ENCODE data around the gene PARD3B.

PARD3B gene

DNA sequence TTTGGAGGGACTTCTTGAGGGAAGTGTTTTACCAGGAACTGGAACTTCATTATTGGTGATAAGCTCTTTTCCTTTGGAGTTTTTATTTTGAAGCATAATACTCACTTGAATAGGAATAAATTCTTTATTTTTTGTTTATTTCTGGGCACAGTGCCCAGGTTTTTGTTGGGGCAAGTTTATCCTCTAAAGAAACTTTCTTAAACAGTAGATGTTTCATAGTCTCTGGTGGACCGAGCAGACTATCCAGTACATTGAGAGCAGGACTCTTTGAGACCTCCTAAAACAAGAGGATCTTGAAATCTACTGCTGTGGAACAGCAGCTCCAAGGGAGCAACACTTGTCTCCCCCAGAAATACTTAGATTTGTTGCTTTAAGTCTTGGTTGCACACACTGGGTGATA is 109.4 kb downstream of the PARD3B start:
- DNase-seq (ENCODE audit: low read depth in 3 of 3, low spot score in 1 of 3), result no peak

DNA sequence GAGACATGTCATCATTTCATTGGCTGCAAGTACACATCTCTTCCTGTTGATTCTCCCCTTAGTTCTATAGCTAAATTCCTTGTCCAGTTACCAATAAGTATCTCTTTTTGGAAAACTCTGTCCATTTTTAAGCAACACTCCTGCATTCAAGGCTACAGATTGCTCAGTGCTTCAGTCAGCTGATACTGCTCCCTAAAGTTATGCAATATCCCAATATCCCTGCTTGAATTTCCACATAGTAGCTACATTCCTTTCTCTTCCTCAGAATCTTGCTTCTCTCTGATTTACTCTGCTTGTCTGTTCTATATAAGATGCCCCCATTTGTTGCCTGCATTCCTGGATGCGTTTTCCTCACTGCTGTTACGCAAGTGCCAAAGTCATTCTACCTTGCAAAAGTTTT is 109.8 kb downstream of the PARD3B start:
- DNase-seq (ENCODE audit: low read depth in 3 of 3, low spot score in 1 of 3), result no peak

DNA sequence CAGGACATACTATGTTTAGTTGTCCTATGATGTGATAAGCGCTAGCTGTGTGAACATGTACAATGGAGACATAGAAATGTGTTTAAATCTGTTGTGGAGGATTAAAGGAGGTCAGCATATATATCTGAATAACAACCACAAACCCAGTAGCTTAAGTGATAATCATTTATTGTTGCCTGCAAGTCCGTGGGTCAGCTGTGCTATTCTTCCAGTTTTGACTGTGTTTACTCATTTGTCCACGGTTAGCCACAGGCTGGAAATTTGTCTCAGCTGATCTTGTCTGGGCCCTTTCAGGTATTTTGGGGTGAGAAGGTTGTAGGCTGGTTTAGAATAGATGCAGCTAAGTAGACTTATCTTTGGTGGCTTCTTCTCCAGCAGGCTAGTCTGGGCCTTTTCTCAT is 110.4 kb downstream of the PARD3B start:
- DNase-seq (ENCODE audit: low read depth in 3 of 3, low spot score in 1 of 3), result no peak

DNA sequence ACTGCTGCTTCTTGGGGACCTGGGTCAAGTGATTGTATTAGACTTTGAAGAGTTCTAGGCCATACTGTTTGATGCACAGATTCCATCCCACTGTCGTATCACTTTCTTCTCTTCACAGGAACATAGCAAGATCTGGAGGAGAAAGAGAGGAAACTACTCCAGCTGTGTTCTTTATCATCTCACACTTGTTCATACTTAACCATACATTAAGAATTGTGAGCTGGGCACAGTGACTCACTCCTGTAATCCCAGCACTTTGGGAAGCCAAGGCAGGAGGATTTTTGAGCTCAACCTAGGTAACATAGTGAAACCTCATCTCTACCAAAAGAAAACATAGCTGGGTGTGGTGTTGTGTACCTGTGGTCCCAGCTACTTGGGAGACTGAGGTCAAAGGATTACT is 111.7 kb downstream of the PARD3B start:
- DNase-seq (ENCODE audit: low read depth in 3 of 3, low spot score in 1 of 3), result no peak

DNA sequence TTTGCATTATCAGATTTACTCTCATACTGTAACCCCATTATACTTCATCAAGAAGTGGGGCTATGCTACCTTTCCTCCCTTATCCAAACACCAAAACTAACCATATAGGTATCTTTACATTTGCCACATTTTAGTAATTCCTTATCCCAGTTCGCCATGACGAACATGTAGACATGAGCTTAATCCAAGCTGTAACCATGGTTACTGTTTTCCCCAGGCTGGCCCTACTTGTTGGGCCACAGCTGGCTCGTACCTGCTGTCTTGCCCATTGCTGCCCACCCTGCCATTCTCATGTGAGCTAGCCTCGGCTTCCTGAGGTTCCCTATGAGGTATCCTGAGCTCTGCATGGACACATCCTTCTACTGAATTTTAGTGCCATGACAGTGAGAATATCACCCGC is 117.7 kb downstream of the PARD3B start:
- DNase-seq (ENCODE audit: low read depth in 3 of 3, low spot score in 1 of 3), result no peak

DNA sequence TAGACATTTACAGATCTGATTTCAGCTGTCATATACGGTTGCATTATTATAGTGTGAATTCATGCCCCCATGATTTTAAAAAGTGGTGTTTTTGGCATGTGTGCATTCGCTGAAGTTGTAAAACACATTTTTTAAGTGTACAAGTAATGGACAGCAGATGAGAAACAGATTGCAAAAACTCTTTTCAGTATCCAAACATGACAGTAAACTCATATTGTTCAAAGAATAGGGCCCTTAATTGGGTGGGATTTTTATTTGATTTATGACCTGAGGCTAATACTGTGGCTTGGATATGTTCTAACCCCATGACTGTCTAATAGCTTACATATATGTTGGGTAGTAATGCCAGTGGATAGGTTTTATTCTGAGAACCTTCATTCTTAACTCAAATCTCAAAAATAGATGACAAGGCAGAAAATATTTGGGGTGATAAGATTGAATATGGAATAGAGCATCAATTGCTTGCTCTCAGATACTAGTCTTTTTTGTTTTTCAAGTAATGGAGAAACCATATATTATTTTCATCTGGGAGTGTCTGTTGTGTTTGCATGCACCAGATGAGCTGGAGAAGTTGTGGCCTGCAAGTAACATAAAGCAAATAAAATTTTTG is 118.6 kb downstream of the PARD3B start:
- DNase-seq (ENCODE audit: low read depth in 3 of 3, low spot score in 1 of 3), result no peak

DNA sequence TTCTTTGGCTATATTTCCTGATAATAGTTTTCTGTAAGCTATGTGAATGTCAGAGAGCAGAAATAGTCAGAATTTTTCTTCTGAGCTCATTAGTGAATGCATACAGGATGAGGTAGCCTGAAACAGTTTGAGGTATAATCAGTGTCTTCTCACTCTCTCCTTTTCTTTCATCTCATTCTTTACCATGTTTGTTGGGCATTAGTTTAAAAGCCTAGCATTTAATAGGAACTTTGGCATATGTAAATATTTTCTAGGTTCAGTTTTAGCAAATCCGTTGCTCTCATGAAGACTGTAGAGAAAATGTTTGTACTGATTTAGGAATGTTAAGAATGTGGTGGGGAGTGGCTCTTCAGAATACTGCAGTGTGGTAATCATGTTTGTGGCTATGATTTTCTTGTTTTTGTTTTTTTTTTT is 119.4 kb downstream of the PARD3B start:
- DNase-seq (ENCODE audit: low read depth in 3 of 3, low spot score in 1 of 3), result no peak

DNA sequence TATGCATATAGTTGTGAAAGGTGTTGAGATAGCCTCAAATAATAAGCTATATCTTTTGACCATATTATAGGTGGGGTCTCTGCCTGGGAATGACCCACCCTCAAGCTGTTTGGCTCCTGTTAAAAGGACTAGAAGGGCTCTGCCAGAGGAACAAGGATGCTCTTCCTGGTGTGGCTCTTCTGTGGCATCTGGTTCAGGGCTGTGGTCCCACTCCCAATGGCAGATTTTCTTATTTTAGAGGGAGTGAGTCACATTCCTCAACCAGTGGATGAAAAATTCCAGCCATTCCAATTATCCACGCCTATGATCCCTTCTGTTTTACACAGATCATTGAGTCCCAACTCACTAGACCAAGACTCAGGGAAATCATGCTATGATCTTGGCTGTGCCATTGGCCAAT is 119.9 kb downstream of the PARD3B start:
- no peak for DNase-seq (ENCODE audit: low read depth in 3 of 3, low spot score in 1 of 3)

DNA sequence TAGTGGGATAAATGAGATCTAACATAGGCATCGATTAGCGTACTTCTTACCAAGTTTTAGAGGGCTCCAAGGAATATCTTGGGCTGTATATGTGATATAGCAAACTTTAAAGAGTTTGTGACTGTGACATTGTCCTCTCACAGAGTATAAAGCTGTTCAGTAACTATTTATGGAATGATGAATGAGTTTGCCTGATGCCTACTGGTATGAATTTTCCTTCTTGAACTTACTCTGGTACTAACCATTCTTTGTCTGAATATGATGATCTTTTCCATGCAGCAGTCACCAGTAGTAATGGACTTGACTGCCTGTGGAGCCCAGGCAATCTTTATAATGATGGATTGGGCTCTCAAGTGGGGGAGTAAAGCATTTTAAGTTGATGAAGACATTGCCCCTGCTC is 120.5 kb downstream of the PARD3B start:
- DNase-seq (ENCODE audit: low read depth in 3 of 3, low spot score in 1 of 3), result no peak

DNA sequence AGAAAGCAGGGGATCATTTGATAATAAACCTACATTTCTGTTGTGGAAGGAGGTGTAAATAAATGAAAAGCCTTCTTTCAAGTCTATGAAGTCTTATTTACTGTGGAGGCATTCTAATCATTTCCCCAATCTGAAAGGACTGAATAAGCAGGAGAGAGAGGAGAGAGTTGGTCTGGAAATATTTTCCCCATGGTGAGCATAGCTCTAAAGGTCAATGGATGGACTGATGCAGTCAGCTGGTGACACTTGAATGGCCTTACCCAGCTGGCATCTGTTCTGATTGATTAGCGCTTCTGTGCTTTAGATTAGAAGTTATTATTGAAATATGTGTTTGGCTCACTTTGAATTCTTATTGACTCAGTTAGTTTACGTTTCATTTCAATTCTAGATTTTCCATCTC is 122.7 kb downstream of the PARD3B start:
- no peak for DNase-seq (ENCODE audit: low read depth in 3 of 3, low spot score in 1 of 3)

DNA sequence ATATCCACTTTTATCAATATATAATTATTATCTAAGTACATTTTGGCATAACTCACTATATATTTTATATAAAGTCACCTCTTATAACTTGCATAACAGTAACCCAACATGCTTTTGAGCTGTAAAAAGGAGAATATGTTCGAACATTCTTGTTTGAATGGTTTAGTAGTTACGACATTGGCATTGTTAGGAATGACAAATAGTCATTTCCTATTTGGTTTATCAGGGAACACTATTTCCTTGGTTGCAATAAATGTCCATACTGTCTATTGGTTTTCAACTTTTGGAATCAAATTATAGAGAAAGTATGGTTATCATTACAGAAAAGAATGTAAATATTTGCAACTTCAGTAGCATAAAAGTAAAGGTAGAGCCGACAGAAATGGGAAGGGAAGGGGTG is 124.1 kb downstream of the PARD3B start:
- DNase-seq (ENCODE audit: low read depth in 3 of 3, low spot score in 1 of 3), result no peak

DNA sequence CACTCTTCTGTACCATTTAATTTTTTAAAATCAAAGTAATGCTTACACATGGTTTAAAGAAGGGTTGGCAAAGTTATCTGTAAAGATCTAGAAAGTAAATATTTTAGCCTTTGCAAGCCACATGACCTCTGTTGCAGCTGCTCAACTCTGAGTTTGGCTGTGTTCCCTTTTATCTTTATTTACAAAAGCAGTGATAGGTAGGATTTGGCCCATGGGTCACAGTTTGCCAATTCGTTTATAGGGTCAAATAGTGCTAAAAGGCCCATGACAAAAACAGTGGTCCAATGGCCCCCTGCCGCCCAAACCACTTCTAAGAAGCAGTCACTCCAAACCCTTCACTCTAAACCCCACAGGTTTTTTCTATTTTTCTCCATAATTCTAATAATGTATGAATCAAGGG is 124.8 kb downstream of the PARD3B start:
- no peak for DNase-seq (ENCODE audit: low read depth in 3 of 3, low spot score in 1 of 3)

DNA sequence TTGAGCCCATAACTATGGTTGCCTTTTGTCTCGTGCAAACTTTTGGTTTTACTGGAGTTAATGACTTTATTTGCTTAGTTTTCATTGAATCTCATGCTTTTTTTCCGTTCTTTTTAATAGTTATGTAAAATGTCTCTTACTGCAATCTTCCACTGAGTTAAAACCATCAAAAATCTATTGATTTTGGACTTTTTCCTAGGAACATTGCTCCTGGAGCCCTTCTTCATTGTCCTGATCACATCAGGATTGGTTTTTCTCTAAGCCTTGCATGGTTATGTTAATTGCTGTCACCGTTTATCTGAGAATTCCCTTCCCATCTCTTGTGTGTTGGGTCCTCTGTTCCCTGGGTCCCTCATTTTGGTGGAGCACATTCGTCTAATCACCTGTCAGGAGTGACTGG is 125.5 kb downstream of the PARD3B start:
- DNase-seq (ENCODE audit: low read depth in 3 of 3, low spot score in 1 of 3), result no peak

DNA sequence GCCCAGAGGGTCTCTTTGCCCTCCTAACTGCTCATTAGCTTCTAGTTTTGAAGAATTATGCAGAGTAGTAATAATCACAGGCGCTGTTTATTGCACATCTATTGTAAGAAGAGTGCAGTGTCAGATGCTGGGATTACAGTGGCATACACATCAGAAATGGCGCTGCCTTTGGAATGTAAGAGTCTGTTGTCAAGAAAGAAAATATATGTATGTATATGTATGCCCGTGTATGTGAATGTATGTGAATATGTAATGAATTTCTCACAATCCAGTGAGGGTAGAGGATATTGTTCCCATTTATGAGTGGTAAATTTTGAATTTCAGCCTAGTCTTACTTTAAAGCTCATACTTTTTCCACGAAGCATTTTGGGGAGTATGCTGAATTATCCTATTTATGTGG is 127.5 kb downstream of the PARD3B start:
- DNase-seq (ENCODE audit: low read depth in 3 of 3, low spot score in 1 of 3), result no peak

DNA sequence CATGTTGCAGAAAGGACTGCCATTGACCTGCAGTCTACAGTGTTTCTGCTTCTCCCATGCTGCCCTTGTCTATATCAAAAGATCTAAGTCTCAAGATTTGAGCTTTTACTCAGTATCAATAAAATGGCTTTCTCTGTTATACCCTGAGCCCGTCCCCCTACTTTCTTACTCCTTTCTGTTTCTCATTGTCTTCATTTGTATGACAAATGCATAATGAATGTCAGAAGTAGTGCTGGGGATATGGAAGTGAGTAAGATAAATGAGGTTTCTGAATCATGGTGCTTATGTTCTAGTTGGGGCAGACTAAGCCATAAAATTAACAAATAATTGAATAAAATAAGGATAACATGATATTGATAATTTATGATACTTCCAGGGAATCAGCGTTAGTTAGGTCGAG is 128.6 kb downstream of the PARD3B start:
- no peak for DNase-seq (ENCODE audit: low read depth in 3 of 3, low spot score in 1 of 3)

DNA sequence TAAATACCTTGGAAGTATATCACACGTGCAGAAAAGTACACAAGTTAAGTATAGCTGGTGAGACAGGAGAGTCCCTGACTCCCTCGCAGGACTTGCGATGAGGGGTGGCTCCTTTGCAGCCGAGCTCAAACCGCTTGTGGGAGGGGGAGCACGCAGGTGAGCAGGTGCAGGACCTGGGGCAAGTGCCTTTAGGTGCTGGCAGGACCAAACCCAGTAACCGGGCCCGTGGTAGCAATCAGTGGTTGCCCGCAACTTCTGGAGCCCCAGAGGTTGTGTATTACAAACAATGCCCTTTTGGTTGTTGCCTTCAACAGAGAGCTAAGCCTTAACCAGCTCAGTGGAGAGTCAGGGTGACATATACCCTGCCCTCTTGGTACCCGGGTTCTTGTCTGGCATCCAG is 132.8 kb downstream of the PARD3B start:
- DNase-seq (ENCODE audit: low read depth in 3 of 3, low spot score in 1 of 3), result no peak

DNA sequence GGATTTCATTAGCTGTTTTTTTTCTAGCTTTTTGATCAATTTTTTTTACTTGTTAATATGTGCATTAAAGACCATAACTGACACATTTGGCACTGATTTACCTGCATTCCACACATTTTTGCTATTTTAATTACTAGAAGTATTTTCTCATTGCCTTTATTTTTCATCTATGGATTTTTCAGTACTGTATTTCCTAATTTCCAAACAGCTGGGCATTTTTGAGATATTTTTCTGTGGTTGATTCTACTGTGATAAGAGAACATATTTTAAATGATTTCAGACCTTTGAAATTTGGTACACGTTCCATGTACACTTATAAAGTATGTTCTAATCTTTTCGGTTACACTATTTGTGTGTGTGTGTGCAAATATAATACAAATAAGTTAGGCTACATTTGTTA is 135.3 kb downstream of the PARD3B start:
- DNase-seq (ENCODE audit: low read depth in 3 of 3, low spot score in 1 of 3), result no peak

DNA sequence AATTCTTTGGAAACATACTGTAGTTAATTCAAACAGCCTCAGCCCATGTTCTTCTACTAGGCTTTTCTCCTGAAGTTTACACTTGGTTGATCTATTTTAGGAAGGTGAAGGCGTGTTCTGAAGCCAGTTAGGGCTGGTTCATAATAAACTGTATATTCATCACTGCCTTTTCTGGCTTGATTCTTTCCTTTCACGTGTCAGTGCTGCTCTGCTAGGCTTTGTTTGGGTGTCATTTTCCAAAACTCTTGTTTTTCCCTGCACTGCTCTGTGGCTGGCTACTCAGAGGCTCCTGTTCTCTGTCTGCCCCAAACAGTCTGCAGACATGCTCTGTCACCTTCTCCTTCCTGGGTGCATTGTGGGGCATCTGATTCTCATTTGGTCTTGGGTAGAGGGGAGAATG is 136.1 kb downstream of the PARD3B start:
- DNase-seq (ENCODE audit: low read depth in 3 of 3, low spot score in 1 of 3), result no peak

DNA sequence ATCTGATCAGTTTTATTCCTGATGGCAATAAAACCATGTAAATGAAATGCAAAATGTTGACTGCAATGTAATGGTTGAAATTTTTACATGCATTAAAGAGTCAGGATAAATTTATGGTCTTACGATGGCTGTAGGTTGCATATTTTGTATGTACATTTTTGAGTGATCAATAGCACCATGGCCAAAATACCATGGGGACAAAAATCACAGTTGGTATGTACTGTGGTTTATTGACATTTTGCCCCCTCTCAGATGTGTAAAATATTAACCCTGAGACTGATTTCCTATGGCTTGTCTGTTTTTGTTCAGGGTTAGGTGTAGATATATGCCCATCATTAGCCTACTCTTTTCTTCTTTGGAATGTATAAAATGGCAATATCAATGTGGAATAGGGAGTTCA is 138.1 kb downstream of the PARD3B start:
- no peak for DNase-seq (ENCODE audit: low read depth in 3 of 3, low spot score in 1 of 3)

DNA sequence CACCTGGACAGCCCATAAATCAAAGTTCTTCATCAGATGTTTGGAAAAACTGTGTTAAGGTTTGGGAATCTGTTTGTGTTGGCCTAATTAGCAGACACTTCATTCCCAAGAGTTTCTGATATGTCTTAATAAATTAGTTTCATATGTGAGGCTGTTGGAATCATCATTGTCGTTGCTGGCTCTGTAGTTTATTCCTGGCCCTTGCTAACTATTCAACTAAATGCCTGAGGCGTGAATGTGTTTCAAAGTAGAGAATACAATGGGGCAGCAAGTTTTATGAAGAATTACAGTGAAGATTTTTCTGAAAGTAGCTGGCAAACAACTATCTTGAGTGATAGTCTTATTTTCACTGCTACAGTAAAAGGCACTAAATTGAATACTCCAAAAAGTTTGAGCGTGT is 141.1 kb downstream of the PARD3B start:
- no peak for DNase-seq (ENCODE audit: low read depth in 3 of 3, low spot score in 1 of 3)

DNA sequence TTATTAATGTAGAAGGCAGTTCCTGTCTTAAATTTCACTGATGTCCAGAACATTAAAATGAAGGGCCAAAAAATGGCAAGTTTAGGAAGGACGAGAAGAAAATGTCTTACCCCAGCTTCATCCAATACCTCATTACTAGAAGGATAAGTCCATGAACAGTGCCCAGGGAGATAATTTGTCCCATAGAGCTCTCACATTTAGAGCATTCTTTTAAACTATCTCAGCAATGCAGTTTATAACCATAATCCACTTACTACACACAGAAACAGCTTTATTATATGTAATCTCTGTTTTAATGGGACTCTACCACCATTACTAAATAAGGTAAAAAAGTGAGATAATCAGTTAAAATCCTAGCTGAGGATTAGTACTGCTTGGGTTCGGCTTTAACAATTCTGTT is 142.5 kb downstream of the PARD3B start:
- no peak for DNase-seq (ENCODE audit: low read depth in 3 of 3, low spot score in 1 of 3)

DNA sequence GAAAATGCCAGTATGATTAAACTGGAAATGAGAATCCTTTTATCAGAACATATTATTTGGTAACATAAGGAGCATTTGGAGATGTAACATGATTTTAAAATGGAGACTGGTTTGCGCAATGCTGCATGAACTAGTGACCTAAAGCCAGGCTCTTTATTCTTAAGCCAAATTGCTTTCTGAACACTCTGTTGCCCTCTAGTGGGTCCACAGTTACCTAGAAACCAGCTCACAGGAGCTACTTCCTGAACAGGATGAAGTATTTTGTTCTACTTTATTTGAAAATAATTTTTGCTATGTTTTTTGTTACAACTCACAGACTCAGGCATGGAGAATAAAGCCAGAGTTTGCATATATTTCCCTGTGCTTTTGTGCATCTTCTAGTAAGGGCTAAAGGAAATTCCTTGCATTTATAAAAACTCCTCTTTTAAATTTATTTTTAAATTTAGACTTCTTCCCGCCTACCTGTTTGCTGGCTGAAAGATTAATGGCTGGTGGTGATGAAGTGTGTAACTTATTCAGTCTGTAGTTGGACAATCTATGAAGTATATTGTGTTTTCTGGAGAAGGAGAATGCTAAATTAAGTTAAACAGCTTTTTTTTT is 146.7 kb downstream of the PARD3B start:
- DNase-seq (ENCODE audit: low read depth in 3 of 3, low spot score in 1 of 3), result no peak

DNA sequence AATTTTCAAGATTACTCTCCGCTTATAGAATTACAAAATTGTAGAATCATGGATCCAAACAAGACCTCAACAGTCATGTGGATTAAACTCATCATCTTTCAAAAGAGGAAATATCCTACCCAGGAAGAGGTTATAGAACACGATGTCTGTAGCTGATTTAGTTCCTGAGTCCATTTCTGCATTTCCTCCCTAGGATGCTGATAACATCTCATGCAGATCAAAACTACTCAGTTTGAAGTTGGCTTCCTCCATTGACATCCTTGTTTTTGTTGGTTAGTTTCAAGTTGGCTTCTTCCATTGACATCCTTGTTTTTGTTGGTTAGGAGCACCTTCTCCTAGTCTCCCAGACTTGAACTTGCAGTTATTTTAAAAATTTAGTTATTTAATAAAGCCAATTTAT is 147.5 kb downstream of the PARD3B start:
- no peak for DNase-seq (ENCODE audit: low read depth in 3 of 3, low spot score in 1 of 3)

DNA sequence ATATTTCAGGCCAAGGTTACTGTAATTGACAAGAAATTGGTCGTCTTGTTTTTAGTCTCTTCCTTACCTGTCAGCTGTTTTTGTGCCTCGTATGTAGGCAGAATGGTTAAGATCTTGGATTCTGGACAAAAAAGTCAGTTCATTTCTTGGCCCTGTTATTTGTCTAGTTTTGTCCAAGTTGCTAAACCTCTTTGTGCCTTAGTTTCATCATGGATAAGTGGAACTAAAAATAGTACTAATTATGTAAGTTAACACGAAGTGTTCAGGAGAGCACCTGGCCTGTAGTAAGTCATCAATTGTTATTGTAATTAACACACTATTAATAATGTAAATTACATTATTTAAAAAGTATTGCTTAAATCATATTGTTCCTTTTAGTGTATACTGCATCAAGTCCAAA is 148.0 kb downstream of the PARD3B start:
- DNase-seq (ENCODE audit: low read depth in 3 of 3, low spot score in 1 of 3), result no peak
